OCI-LY3 (cell line): ENCODE results near the gene HOXD1.

Source experiments
- H2AFZ ChIP-seq: fragments of 200-600, 300-600 bp; shearing (Covaris generic); 2 replicates; pipeline ENCODE4 v1.6.0; 2014; ENCODE audit warnings: antibody characterized with exemption, low read depth, low read length
- H3K27ac ChIP-seq: fragments of 200-600, 300-600 bp; sonication (generic); 2 replicates; pipeline ENCODE4 v1.5.1; 2014; ENCODE audit warnings: mild to moderate bottlenecking, low read length, moderate library complexity, mixed read lengths
- H3K27me3 ChIP-seq: fragments of 200-600, 300-600 bp; sonication (generic); 2 replicates; pipeline ENCODE4 v1.6.1; 2014; ENCODE audit warnings: low read depth, low read length, mixed read lengths
- H3K36me3 ChIP-seq: fragments of 200-600, 300-600 bp; sonication (generic); replicated peaks from 2 replicates; pipeline ENCODE3; 2014; ENCODE audit warnings: low read depth, low read length, mixed read lengths
- H3K4me1 ChIP-seq: fragments of 300-600, 200-600 bp; sonication (generic); 2 replicates; pipeline ENCODE4 v1.6.1; 2014; ENCODE audit warnings: low read length, mixed read lengths
- H3K4me2 ChIP-seq: fragments of 200-600, 300-600 bp; sonication (generic); 2 replicates; pipeline ENCODE4 v1.6.1; 2014; ENCODE audit warnings: low read length, mixed read lengths
- H3K4me3 ChIP-seq: fragments of 300-600, 200-600 bp; sonication (generic); 2 replicates; pipeline ENCODE4 v1.5.1; 2014; ENCODE audit warnings: antibody characterized with exemption, mild to moderate bottlenecking, low read length, moderate library complexity
- H3K79me2 ChIP-seq: fragments of 300-600, 200-600 bp; shearing (Covaris generic); 2 replicates; pipeline ENCODE4 v1.6.1; 2014; ENCODE audit warnings: mild to moderate bottlenecking, low read length, mixed read lengths
- H3K9ac ChIP-seq: fragments of 300-600, 200-600 bp; shearing (Covaris generic); 2 replicates; pipeline ENCODE4 v1.6.0; 2014; ENCODE audit warnings: mild to moderate bottlenecking, low read length, moderate library complexity
- H3K9me3 ChIP-seq: fragments of 200-600, 300-600 bp; shearing (Covaris generic); 2 replicates; pipeline ENCODE4 v1.6.1; 2014; ENCODE audit warnings: low read length, mixed read lengths; ENCODE audit not compliant: insufficient read depth
- H4K20me1 ChIP-seq: fragments of 200-600, 300-600 bp; sonication (generic); 2 replicates; pipeline ENCODE4 v1.6.1; 2016; ENCODE audit warnings: low read length, mixed read lengths; ENCODE audit not compliant: insufficient read depth
- EZH2phosphoT487 ChIP-seq: fragments of 200-600 bp; shearing (Covaris generic); IDR thresholded peaks from 2 replicates; pipeline ENCODE4 v1.6.1; 2018; ENCODE audit warnings: antibody characterized with exemption, mixed run types, low read depth
- TF ChIP-seq, protein P1 (sequence below): fragments of 200-600, 300-600 bp; sonication (generic); IDR thresholded peaks from 2 replicates; pipeline ENCODE4 v1.5.1; 2014; ENCODE audit warnings: antibody characterized with exemption, low read length, low read depth

The HOXD1 gene

DNA sequence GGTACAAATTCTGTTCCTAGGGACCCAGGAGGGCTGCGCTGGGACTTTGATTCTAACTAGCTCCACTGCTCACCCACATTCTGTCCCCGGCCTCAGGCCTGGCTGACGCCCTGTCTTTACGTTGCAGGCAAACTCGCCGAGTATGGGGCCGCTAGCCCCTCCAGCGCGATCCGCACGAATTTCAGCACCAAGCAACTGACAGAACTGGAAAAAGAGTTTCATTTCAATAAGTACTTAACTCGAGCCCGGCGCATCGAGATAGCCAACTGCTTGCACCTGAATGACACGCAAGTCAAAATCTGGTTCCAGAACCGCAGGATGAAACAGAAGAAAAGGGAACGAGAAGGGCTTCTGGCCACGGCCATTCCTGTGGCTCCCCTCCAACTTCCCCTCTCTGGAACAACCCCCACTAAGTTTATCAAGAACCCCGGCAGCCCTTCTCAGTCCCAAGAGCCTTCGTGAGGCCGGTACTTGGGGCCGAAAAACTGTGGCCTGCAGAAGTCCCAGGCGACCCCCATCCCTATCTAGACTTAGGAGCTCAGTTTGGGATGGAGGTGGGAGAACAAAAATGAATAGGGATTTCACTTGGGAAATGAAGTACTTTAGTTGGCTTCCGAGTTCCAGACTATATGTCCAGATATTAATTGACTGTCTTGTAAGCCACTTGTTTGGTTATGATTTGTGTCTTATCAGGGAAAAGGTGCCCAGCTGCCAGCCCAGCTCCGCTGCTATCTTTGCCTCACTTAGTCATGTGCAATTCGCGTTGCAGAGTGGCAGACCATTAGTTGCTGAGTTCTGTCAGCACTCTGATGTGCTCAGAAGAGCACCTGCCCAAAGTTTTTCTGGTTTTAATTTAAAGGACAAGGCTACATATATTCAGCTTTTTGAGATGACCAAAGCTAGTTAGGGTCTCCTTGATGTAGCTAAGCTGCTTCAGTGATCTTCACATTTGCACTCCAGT lies 1.5 kb downstream of the HOXD1 start:
- H3K27me3 ChIP-seq = peaks cover 26% of the 10 kb centered on the region

DNA sequence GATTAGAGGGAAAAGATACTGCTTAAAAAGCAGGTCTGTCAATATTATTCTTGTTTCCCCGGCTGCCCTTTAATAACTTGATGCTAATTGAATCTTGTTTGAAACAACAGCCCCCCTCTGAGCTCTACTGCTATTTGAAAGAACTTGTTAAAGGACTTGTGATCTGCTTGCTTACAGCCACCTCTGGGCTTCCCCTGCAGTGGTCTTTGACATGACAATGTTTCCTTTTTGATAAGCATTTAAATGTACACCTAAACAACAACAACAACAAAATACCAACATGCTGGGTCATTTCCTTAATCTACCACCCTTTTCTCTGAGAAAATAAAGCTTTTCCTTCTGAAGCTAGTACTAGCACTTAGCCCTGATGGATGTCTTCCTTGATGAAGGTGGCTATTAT lies 3.9 kb downstream of the HOXD1 start:
- Histone ChIP-seq H2AFZ (no peak overlapping the region), H3K27me3 (peaks cover 26% of the 10 kb centered on the region), H3K9me3 (no peaks in the 10 kb centered on the region), H3K9ac (no peak overlapping the region), H3K4me2 (no peak overlapping the region), H3K27ac (no peak overlapping the region), H3K36me3 (no peaks in the 10 kb centered on the region), H3K79me2 (no peaks in the 10 kb centered on the region), H3K4me3 (no peak overlapping the region), H4K20me1 (no peaks in the 10 kb centered on the region), H3K4me1 (no peaks in the 10 kb centered on the region)
- no peak for TF ChIP-seq EZH2phosphoT487
- TF ChIP-seq, protein P1, sequence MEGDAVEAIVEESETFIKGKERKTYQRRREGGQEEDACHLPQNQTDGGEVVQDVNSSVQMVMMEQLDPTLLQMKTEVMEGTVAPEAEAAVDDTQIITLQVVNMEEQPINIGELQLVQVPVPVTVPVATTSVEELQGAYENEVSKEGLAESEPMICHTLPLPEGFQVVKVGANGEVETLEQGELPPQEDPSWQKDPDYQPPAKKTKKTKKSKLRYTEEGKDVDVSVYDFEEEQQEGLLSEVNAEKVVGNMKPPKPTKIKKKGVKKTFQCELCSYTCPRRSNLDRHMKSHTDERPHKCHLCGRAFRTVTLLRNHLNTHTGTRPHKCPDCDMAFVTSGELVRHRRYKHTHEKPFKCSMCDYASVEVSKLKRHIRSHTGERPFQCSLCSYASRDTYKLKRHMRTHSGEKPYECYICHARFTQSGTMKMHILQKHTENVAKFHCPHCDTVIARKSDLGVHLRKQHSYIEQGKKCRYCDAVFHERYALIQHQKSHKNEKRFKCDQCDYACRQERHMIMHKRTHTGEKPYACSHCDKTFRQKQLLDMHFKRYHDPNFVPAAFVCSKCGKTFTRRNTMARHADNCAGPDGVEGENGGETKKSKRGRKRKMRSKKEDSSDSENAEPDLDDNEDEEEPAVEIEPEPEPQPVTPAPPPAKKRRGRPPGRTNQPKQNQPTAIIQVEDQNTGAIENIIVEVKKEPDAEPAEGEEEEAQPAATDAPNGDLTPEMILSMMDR = no peak

More for the DNA sequence above, 1.5 kb downstream of the HOXD1 start:
- Histone ChIP-seq H2AFZ (no peak overlapping the region), H3K4me1 (no peaks in the 10 kb centered on the region), H3K79me2 (no peaks in the 10 kb centered on the region), H3K4me2 (no peak overlapping the region), H3K4me3 (no peak overlapping the region), H3K9me3 (no peaks in the 10 kb centered on the region), H3K9ac (no peak overlapping the region), H4K20me1 (no peaks in the 10 kb centered on the region), H3K36me3 (no peaks in the 10 kb centered on the region), H3K27ac (no peak overlapping the region)
- TF ChIP-seq EZH2phosphoT487 = no peak
- TF ChIP-seq, protein P1 = no peak

DNA sequence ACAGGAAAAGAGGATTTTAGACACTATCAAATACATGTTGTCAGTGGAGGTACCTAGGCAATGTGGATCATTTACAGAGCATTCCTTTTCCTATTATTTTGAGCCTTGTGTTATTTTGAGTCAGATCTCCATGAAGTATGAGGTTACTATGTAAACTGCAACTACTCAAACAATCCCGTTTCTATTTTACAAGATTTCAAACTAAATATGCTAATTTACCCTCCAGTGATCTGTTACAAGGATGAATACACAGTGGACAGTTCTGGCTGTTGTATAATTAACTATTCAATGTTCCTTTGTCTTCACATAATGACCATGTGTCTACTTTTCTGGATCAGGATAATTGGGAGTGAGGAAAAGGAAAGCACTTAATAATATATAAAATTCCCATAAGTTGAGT lies 4.6 kb downstream of the HOXD1 start:
- H3K4me1 ChIP-seq = no peaks in the 10 kb centered on the region
- peaks cover 26% of the 10 kb centered on the region for H3K27me3 ChIP-seq
- no peak for TF ChIP-seq EZH2phosphoT487
- TF ChIP-seq, protein P1 = no peak
- H3K36me3 ChIP-seq = no peaks in the 10 kb centered on the region
- H3K79me2 ChIP-seq = no peaks in the 10 kb centered on the region
- H3K9me3 ChIP-seq = no peaks in the 10 kb centered on the region
- H3K27ac ChIP-seq = no peak overlapping the region
- H4K20me1 ChIP-seq = no peaks in the 10 kb centered on the region
- no peak overlapping the region for H3K4me2 ChIP-seq
- no peak overlapping the region for H3K4me3 ChIP-seq
- H3K9ac ChIP-seq = no peak overlapping the region
- H2AFZ ChIP-seq = no peak overlapping the region

DNA sequence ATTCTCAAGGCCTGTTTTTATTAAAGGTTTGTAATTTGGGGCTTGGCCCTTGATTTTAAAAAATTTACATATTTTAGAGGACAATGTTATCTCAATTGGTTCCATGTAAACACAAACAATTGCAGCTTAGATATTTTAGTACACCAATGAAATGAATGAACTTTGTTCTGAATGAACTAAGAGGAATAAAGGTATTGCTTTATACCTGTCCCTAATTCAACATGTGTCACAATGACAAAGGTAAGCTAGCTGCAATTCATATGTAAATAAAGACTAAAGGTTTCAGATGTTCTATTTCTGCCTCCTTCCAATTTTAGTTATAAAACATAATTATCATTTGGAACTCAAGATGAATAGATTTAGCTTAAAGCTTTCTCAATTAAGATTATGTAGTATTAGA lies 11.4 kb downstream of the HOXD1 start:
- H3K4me2 ChIP-seq = no peak overlapping the region

More for the DNA sequence above, 11.4 kb downstream of the HOXD1 start:
- H2AFZ ChIP-seq = no peak overlapping the region
- no peak for TF ChIP-seq EZH2phosphoT487
- TF ChIP-seq, protein P1 = no peak
- no peak overlapping the region for H3K4me3 ChIP-seq
- H3K9ac ChIP-seq = no peak overlapping the region
- H3K27me3 ChIP-seq = 0 out of 2 replicates have a peak, but pooled peaks cover 2% of the 10 kb centered on the region
- H3K4me1 ChIP-seq = no peaks in the 10 kb centered on the region
- no peak overlapping the region for H3K27ac ChIP-seq
- no peaks in the 10 kb centered on the region for H3K9me3 ChIP-seq
- H3K36me3 ChIP-seq = no peaks in the 10 kb centered on the region
- H3K79me2 ChIP-seq = no peaks in the 10 kb centered on the region
- H4K20me1 ChIP-seq = no peaks in the 10 kb centered on the region
